Measurements from ENCODE around the gene PIP5K1C. TPM values are rescaled to one million over a fixed set of nuclear protein-coding genes. Genes with fewer than 3 reads are reported as not detected.

Gene PIP5K1C
- polyA plus RNA-seq, 1 donor (not counting 4 experiments of a cell fraction or from before 2014, with no cell fraction given) = 3.6 TPM

- H3K9me3 ChIP-seq (ENCODE audit: control insufficient read depth, low read depth, low read length) = no peaks in the 10 kb centered on the region
- no peak overlapping the region for H3K27ac ChIP-seq (ENCODE audit: control insufficient read depth, insufficient read depth, low read length)
- H3K79me2 ChIP-seq (ENCODE audit: control insufficient read depth, insufficient read depth, low read length) = no peaks in the 10 kb centered on the region
- peaks cover 3% of the 10 kb centered on the region for H3K27me3 ChIP-seq (ENCODE audit: control insufficient read depth, extremely low read depth, insufficient read depth, low read length)
- dilution Hi-C loops (cut with MboI; ENCODE audit: extremely low pct_ligation_motif_present, low sequenced_read_pairs) = no loop called here
- no peak for TF ChIP-seq EZH2 (IDR thresholded peaks at IDR 0.05; ENCODE audit: low read length)
- TF ChIP-seq CTCF (optimal IDR thresholded peaks at IDR 0.05 in 1 of 3, IDR thresholded peaks at IDR 0.05 in 1 of 3, conservative IDR thresholded peaks at IDR 0.05 in 1 of 3; ENCODE audit: extremely low read depth in 1 of 3, insufficient read depth in 2 of 3, low read length in 3 of 3) = no peak
- H4K20me1 ChIP-seq (ENCODE audit: control insufficient read depth, extremely low read depth, insufficient read depth, low read length) = no peaks in the 10 kb centered on the region
- no peak overlapping the region for H3K9ac ChIP-seq (ENCODE audit: control insufficient read depth, extremely low read depth, insufficient read depth, low read length)
- no peak overlapping the region for H3K4me3 ChIP-seq (ENCODE audit: control insufficient read depth in 2 of 3, extremely low read depth in 1 of 3, insufficient read depth in 2 of 3, low read depth in 1 of 3, low read length in 3 of 3)
- no peak for FAIRE-seq
- H3K36me3 ChIP-seq (ENCODE audit: control insufficient read depth in 2 of 2, extremely low read depth in 1 of 2, insufficient read depth in 2 of 2, low read length in 2 of 2) = no peaks in the 10 kb centered on the region
- no peak for DNase-seq (ENCODE audit: low read depth, low spot score)
- H2AFZ ChIP-seq (ENCODE audit: control insufficient read depth, low read length) = no peak overlapping the region
- peaks cover under 1% of the 10 kb centered on the region for H3K9me1 ChIP-seq (ENCODE audit: control insufficient read depth, extremely low read depth, insufficient read depth, low read length)
- H3K4me1 ChIP-seq (ENCODE audit: control insufficient read depth, extremely low read depth, insufficient read depth, low read length) = no peaks in the 10 kb centered on the region
- H3K4me2 ChIP-seq (ENCODE audit: control insufficient read depth, extremely low read depth, insufficient read depth, low read depth, low read length) = no peak overlapping the region
These were observed 38.4 kb upstream of the PIP5K1C start for GRCh38 chr19:3738477-3739220.

GRCh38 chr19:3737487-3738205 is 37.4 kb upstream of the PIP5K1C start:
- Histone ChIP-seq H3K4me3 (ENCODE audit: control insufficient read depth in 2 of 3, extremely low read depth in 1 of 3, insufficient read depth in 2 of 3, low read depth in 1 of 3, low read length in 3 of 3) (no peak overlapping the region), H3K27ac (ENCODE audit: control insufficient read depth, insufficient read depth, low read length) (no peak overlapping the region), H3K9ac (ENCODE audit: control insufficient read depth, extremely low read depth, insufficient read depth, low read length) (no peak overlapping the region), H3K4me2 (ENCODE audit: control insufficient read depth, extremely low read depth, insufficient read depth, low read depth, low read length) (no peak overlapping the region), H3K9me1 (ENCODE audit: control insufficient read depth, extremely low read depth, insufficient read depth, low read length) (no peaks in the 10 kb centered on the region), H2AFZ (ENCODE audit: control insufficient read depth, low read length) (no peak overlapping the region), H4K20me1 (ENCODE audit: control insufficient read depth, extremely low read depth, insufficient read depth, low read length) (no peaks in the 10 kb centered on the region), H3K4me1 (ENCODE audit: control insufficient read depth, extremely low read depth, insufficient read depth, low read length) (no peaks in the 10 kb centered on the region), H3K27me3 (ENCODE audit: control insufficient read depth, extremely low read depth, insufficient read depth, low read length) (peaks cover 3% of the 10 kb centered on the region), H3K9me3 (ENCODE audit: control insufficient read depth, low read depth, low read length) (no peaks in the 10 kb centered on the region), H3K36me3 (ENCODE audit: control insufficient read depth in 2 of 2, extremely low read depth in 1 of 2, insufficient read depth in 2 of 2, low read length in 2 of 2) (no peaks in the 10 kb centered on the region), H3K79me2 (ENCODE audit: control insufficient read depth, insufficient read depth, low read length) (no peaks in the 10 kb centered on the region)
- dilution Hi-C loops (cut with MboI; ENCODE audit: extremely low pct_ligation_motif_present, low sequenced_read_pairs) = no loop called here
- FAIRE-seq = no peak
- DNase-seq (ENCODE audit: low read depth, low spot score) = no peak
- no peak for TF ChIP-seq CTCF (optimal IDR thresholded peaks at IDR 0.05 in 1 of 3, IDR thresholded peaks at IDR 0.05 in 1 of 3, conservative IDR thresholded peaks at IDR 0.05 in 1 of 3; ENCODE audit: extremely low read depth in 1 of 3, insufficient read depth in 2 of 3, low read length in 3 of 3)
- TF ChIP-seq EZH2 (IDR thresholded peaks at IDR 0.05; ENCODE audit: low read length) = no peak

All from keratinocyte (primary cell).